HCT116 (cell line): ENCODE results near the gene ANKRD9. TPM values are rescaled to one million over a fixed set of nuclear protein-coding genes. Genes with fewer than 3 reads are reported as not detected.

Source experiments
- ATAC-seq: fragments of 200-7000 bp; cut with Tn5 transposase; 2 replicates; pipeline ENCODE4 v1.9.1; 2020; ENCODE audit warnings: mild to moderate bottlenecking, moderate library complexity
- BruUV-seq: library from RNA; stranded (reverse); fragments of 400-500 nt; replicated peaks from 2 replicates; lab custom pipeline; 2021; lab: Mats Ljungman, UMichigan
- CTCF ChIA-PET: fragments of 300-600 bp; sonication (Branson Sonifier 250); formaldehyde crosslinking; loops from one replicate; lab custom pipeline; 2021; ENCODE audit warnings: antibody characterized with exemption; lab: Charles Lee
- POLR2A ChIA-PET: fragments of 300-600, 350-600 bp; sonication (Branson Sonifier 250); formaldehyde crosslinking; loops from one replicate; lab custom pipeline; 2021; ENCODE audit warnings: antibody characterized with exemption; lab: Charles Lee
- RAD21 ChIA-PET, 2 experiments: fragments of 300-600 bp; sonication (Branson Sonifier 250); formaldehyde crosslinking; loops; one replicate each; lab custom pipeline; 2023; ENCODE audit warnings: low total read pairs in 2 of 2; ENCODE audit not compliant: uncharacterized antibody in 2 of 2, unreplicated experiment in 2 of 2, low non-redundant PET in 1 of 2; lab: Charles Lee
- DNase-seq: peaks from one replicate; pipeline ENCODE4 v3.0.0-alpha.2; 2010; ENCODE audit warnings: low read depth, low spot score
- H2AFZ ChIP-seq: fragments of 200-600 bp; shearing (Covaris generic), sonication (generic); 2 replicates; pipeline ENCODE4 v1.6.1; 2017; ENCODE audit warnings: low read depth, mixed run types, mixed read lengths, antibody characterized with exemption, low read length; ENCODE audit not compliant: poor library complexity, severe bottlenecking
- H3K27ac ChIP-seq: 2 replicates; pipeline ENCODE4 v1.5.1; 2012; ENCODE audit warnings: low read depth, low read length
- H3K27me3 ChIP-seq: fragments of 200-600 bp; sonication (generic); 2 replicates; pipeline ENCODE4 v1.6.1; 2016; ENCODE audit warnings: mixed run types, low read length, mixed read lengths; ENCODE audit not compliant: insufficient read depth
- H3K36me3 ChIP-seq, 2 experiments: fragments of 200-500 bp in 1 of 2; fragments of 200-600 bp in 1 of 2; sonication (Bioruptor generic) in 1 of 2; sonication (generic) in 1 of 2; 2 replicates each; pipeline versions ENCODE4 v1.5.1 to v1.6.1; 2014 to 2016; ENCODE audit warnings: low read length in 2 of 2, inconsistent platforms in 1 of 2, mixed read lengths in 1 of 2, mixed run types in 1 of 2; ENCODE audit not compliant: insufficient read depth in 2 of 2, control insufficient read depth in 1 of 2
- H3K4me1 ChIP-seq, 2 experiments: fragments of 200-600 bp in 1 of 2; sonication (generic) in 1 of 2; 2 replicates each; pipeline versions ENCODE4 v1.5.1 to v1.6.1; 2012 to 2017; ENCODE audit warnings: low read length in 2 of 2, inconsistent platforms in 1 of 2, mild to moderate bottlenecking in 1 of 2, mixed read lengths in 1 of 2, mixed run types in 1 of 2, moderate library complexity in 1 of 2; ENCODE audit not compliant: insufficient read depth in 2 of 2, control insufficient read depth in 1 of 2
- H3K4me2 ChIP-seq: fragments of 200-600 bp; sonication (generic); 2 replicates; pipeline ENCODE4 v1.6.1; 2017; ENCODE audit warnings: mixed run types, low read length, mixed read lengths
- H3K4me3 ChIP-seq, 2 experiments: fragments of 200-600 bp in 1 of 2; sonication (generic) in 1 of 2; replicated peaks in 1 of 2; 2 replicates each; pipeline ENCODE4 v1.5.1; 2011 to 2016; ENCODE audit warnings: low read length in 2 of 2, control low read depth in 1 of 2, low read depth in 1 of 2, mild to moderate bottlenecking in 1 of 2, mixed read lengths in 1 of 2, mixed run types in 1 of 2
- H3K79me2 ChIP-seq: fragments of 200-600 bp; sonication (generic); 2 replicates; pipeline ENCODE4 v1.6.1; 2017; ENCODE audit warnings: mild to moderate bottlenecking, mixed run types, low read length, moderate library complexity, mixed read lengths; ENCODE audit not compliant: insufficient read depth
- H3K9ac ChIP-seq: fragments of 200-600 bp; sonication (generic); 2 replicates; pipeline ENCODE4 v1.6.1; 2016; ENCODE audit warnings: low read length, mixed read lengths
- H3K9me2 ChIP-seq: fragments of 200-600 bp; sonication (generic), shearing (Covaris generic); 2 replicates; pipeline ENCODE4 v1.6.1; 2017; ENCODE audit warnings: mixed run types, mild to moderate bottlenecking, moderate library complexity; ENCODE audit not compliant: insufficient read depth
- H3K9me3 ChIP-seq, 2 experiments: fragments of 200-500 bp in 1 of 2; fragments of 200-600 bp in 1 of 2; sonication (Bioruptor generic) in 1 of 2; sonication (generic) in 1 of 2; 2 replicates each; pipeline ENCODE4 v1.6.1; 2014 to 2017; ENCODE audit warnings: low read length in 2 of 2, mixed read lengths in 2 of 2, inconsistent platforms in 1 of 2, low read depth in 1 of 2, mild to moderate bottlenecking in 1 of 2, mixed run types in 1 of 2, moderate library complexity in 1 of 2; ENCODE audit not compliant: control insufficient read depth in 1 of 2, insufficient read depth in 1 of 2
- H4K20me1 ChIP-seq: fragments of 200-600 bp; sonication (generic), shearing (Covaris generic); 2 replicates; pipeline ENCODE4 v1.6.1; 2017; ENCODE audit warnings: mixed run types, mild to moderate bottlenecking, moderate library complexity; ENCODE audit not compliant: insufficient read depth
- CEBPB ChIP-seq: IDR thresholded peaks from 2 replicates; pipeline ENCODE4 v1.6.1; 2012; ENCODE audit warnings: low read depth
- ELF1 ChIP-seq: IDR thresholded peaks from 2 replicates; pipeline ENCODE4 v1.6.1; 2012; ENCODE audit warnings: low read depth, borderline replicate concordance
- EZH2phosphoT487 ChIP-seq: fragments of 200-600 bp; IDR thresholded peaks from 2 replicates; pipeline ENCODE4 v1.6.1; 2018; ENCODE audit warnings: antibody characterized with exemption, borderline replicate concordance
- FOSL1 ChIP-seq: IDR thresholded peaks from 2 replicates; pipeline ENCODE4 v1.6.1; 2012; ENCODE audit warnings: low read depth
- JUND ChIP-seq: IDR thresholded peaks from 2 replicates; pipeline ENCODE4 v1.6.1; 2012
- MAX ChIP-seq: IDR thresholded peaks from 2 replicates; pipeline ENCODE4 v1.6.1; 2012
- POLR2A ChIP-seq: IDR thresholded peaks from 2 replicates; pipeline ENCODE4 v1.7.0; 2011; ENCODE audit warnings: borderline replicate concordance; ENCODE audit not compliant: insufficient read depth, insufficient read length; ENCODE audit errors: extremely low read depth
- POLR2AphosphoS5 ChIP-seq: IDR thresholded peaks from 2 replicates; pipeline ENCODE4 v1.6.1; 2011; ENCODE audit warnings: mild to moderate bottlenecking, low read depth, low read length, moderate library complexity
- RAD21 ChIP-seq: IDR thresholded peaks from 2 replicates; pipeline ENCODE4 v1.6.1; 2012; ENCODE audit warnings: low read depth, mild to moderate bottlenecking
- REST ChIP-seq: IDR thresholded peaks from 2 replicates; pipeline ENCODE4 v1.6.1; 2012; ENCODE audit warnings: low read depth
- YY1 ChIP-seq: IDR thresholded peaks from 2 replicates; pipeline ENCODE4 v1.6.1; 2011; ENCODE audit warnings: low read length, low read depth, moderate library complexity, mild to moderate bottlenecking; ENCODE audit not compliant: insufficient replicate concordance; ENCODE audit errors: extremely low read depth
- ZFX ChIP-seq: fragments of 450-650 bp; IDR thresholded peaks from 2 replicates; pipeline ENCODE4 v1.6.1; 2017
- ZNF274 ChIP-seq: fragments of 200-500 bp; sonication (Bioruptor generic); IDR thresholded peaks from 2 replicates; pipeline ENCODE4 v1.6.1; 2014; ENCODE audit warnings: mild to moderate bottlenecking, low read depth, low read length, inconsistent platforms
- intact Hi-C: fragments of 100-400 bp; cut with micrococcal nuclease; formaldehyde crosslinking; loops from 2 replicates; pipeline ENCODE4 v1.10.0; 2022
- total RNA-seq: library from RNA; stranded (reverse); gene quantifications from one replicate; pipeline ENCODE4 v1.2.1, GENCODE V29; 2021; ENCODE audit not compliant: unreplicated experiment
- TF ChIP-seq, protein P1 (sequence below): IDR thresholded peaks from 2 replicates; pipeline ENCODE4 v1.6.1; 2012
- TF ChIP-seq, protein P2 (sequence below), 3 experiments: fragments of 200-600 bp in 1 of 3; sonication (generic) in 1 of 3; IDR thresholded peaks in 2 of 3; conservative IDR thresholded peaks in 1 of 3; 2 replicates each; pipeline ENCODE4 v1.5.1; 2012 to 2017; ENCODE audit warnings: low read depth in 2 of 3, low read length in 2 of 3, antibody characterized with exemption in 1 of 3, borderline replicate concordance in 1 of 3, control low read depth in 1 of 3, mild to moderate bottlenecking in 1 of 3, mixed read lengths in 1 of 3, mixed run types in 1 of 3, moderate library complexity in 1 of 3; ENCODE audit not compliant: insufficient read depth in 1 of 3

ANKRD9 gene
- total RNA-seq, 1 experiment from 2014 or later = 29.0 TPM

DNA sequence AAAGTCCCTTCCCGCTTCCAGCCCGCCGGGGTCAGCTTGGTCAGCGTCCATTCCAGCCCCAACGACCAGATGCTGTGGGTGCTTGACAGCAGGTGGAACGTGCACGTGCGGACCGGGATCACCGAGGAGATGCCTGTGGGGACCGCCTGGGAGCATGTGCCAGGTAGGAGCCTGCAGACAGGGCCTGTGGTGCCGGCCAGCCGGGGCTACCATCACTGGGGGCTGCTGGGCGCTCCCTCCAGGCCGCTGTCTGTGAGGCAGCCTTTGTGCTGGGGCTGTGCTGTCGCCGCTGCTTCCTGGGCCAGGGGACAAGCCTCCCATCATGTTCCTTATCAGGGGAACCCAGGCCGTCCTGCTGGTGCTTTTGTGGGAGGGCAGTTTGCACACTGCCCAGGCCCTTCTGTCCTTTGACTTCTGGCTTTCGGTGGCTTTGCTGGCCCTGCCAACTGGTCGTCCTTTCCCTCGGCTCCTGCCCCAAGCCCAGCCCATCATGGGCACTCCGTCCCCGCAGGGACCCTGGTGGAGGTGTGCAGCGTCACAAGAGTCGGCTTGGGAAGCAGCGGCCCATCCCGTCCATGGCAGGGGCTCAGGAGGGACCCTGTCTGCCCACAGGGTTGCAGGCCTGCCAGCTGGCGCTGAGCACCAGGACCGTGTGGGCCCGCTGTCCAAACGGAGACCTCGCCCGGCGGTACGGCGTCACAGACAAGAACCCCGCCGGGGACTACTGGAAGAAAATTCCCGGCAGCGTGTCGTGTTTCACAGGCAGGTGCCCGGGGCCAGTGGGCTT is 12.4 kb downstream of the ANKRD9 start:
- no peaks in the 10 kb centered on the region for H3K79me2 ChIP-seq
- H3K36me3 ChIP-seq = no peaks in the 10 kb centered on the region
- ChIA-PET POLR2A (no interaction called here), RAD21 (no interaction called here), CTCF (no interaction called here)
- no peak overlapping the region for H3K9ac ChIP-seq
- no TSS peak for BruUV-seq
- no peaks in the 10 kb centered on the region for H3K4me1 ChIP-seq
- no peaks in the 10 kb centered on the region for H3K27me3 ChIP-seq
- ATAC-seq = no peak
- no peak overlapping the region for H2AFZ ChIP-seq
- TF ChIP-seq YY1 (no peak), POLR2A (no peak), FOSL1 (no peak), EZH2phosphoT487 (no peak), ELF1 (no peak), RAD21 (no peak), ZFX (no peak), JUND (no peak), ZNF274 (no peak), REST (no peak), MAX (no peak), CEBPB (no peak), POLR2AphosphoS5 (no peak)
- TF ChIP-seq, protein P1, sequence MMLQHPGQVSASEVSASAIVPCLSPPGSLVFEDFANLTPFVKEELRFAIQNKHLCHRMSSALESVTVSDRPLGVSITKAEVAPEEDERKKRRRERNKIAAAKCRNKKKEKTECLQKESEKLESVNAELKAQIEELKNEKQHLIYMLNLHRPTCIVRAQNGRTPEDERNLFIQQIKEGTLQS = no peak
- TF ChIP-seq, protein P2, sequence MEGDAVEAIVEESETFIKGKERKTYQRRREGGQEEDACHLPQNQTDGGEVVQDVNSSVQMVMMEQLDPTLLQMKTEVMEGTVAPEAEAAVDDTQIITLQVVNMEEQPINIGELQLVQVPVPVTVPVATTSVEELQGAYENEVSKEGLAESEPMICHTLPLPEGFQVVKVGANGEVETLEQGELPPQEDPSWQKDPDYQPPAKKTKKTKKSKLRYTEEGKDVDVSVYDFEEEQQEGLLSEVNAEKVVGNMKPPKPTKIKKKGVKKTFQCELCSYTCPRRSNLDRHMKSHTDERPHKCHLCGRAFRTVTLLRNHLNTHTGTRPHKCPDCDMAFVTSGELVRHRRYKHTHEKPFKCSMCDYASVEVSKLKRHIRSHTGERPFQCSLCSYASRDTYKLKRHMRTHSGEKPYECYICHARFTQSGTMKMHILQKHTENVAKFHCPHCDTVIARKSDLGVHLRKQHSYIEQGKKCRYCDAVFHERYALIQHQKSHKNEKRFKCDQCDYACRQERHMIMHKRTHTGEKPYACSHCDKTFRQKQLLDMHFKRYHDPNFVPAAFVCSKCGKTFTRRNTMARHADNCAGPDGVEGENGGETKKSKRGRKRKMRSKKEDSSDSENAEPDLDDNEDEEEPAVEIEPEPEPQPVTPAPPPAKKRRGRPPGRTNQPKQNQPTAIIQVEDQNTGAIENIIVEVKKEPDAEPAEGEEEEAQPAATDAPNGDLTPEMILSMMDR (IDR thresholded peaks at IDR 0.05 in 2 of 3, conservative IDR thresholded peaks at IDR 0.05 in 1 of 3; ENCODE audit: borderline replicate concordance in 1 of 3, insufficient read depth in 1 of 3, low read depth in 2 of 3, low read length in 2 of 3) = no peak
- H3K9me3 ChIP-seq = no peaks in the 10 kb centered on the region
- H3K9me2 ChIP-seq = no peaks in the 10 kb centered on the region
- H4K20me1 ChIP-seq = no peaks in the 10 kb centered on the region
- intact Hi-C loops = no loop called here
- no peak for DNase-seq
- H3K4me2 ChIP-seq = no peak overlapping the region
- no peak overlapping the region for H3K4me3 ChIP-seq
- no peak overlapping the region for H3K27ac ChIP-seq
